Activated T-helper 1 cell treated with anti-CD3 and anti-CD28 coated beads, Interleukin-12 subunit alpha, Interleukin-12 subunit beta, Interleukin-2, Interleukin-4 antibody, amounts not matched to agents 30 ng/mL and 10 ng/mL and 1 ng/mL, durations not matched to agents 14 hours and 24 hours and 36 hours (primary cell): ENCODE results near the gene ACACB. TPM values are rescaled to one million over a fixed set of nuclear protein-coding genes. Genes with fewer than 3 reads are reported as not detected.

ENCODE experiments used
- DNase-seq: peaks from one replicate; pipeline ENCODE4 v3.0.0; 2021; ENCODE audit warnings: low spot score
- H3K27ac Mint-ChIP-seq: one replicate; pipeline ENCODE4 v1.8.0; 2021; ENCODE audit warnings: mild to moderate bottlenecking, mixed read lengths
- H3K27me3 Mint-ChIP-seq: one replicate; pipeline ENCODE4 v1.8.0; 2022; ENCODE audit warnings: mild to moderate bottlenecking, moderate library complexity, mixed read lengths; ENCODE audit not compliant: insufficient read depth
- H3K36me3 Mint-ChIP-seq: one replicate; pipeline ENCODE4 v1.8.0; 2021; ENCODE audit warnings: low read depth, mixed read lengths
- H3K4me1 Mint-ChIP-seq: one replicate; pipeline ENCODE4 v1.8.0; 2021; ENCODE audit warnings: low read depth, mixed read lengths
- H3K4me3 Mint-ChIP-seq: one replicate; pipeline ENCODE4 v1.8.0; 2021; ENCODE audit warnings: mild to moderate bottlenecking, moderate library complexity, mixed read lengths
- H3K9me3 Mint-ChIP-seq: one replicate; pipeline ENCODE4 v1.8.0; 2021; ENCODE audit warnings: mixed read lengths
- intact Hi-C: fragments of 100-400 bp; cut with micrococcal nuclease; formaldehyde crosslinking; loops from one replicate; pipeline ENCODE4 v1.15.1; 2024
- total RNA-seq: library from RNA; stranded (reverse); gene quantifications from 2 replicates; pipeline ENCODE4 v1.2.3, GENCODE V29; 2022

ACACB gene
- total RNA-seq, 1 donor from 2014 or later, result 6.9 TPM

DNA sequence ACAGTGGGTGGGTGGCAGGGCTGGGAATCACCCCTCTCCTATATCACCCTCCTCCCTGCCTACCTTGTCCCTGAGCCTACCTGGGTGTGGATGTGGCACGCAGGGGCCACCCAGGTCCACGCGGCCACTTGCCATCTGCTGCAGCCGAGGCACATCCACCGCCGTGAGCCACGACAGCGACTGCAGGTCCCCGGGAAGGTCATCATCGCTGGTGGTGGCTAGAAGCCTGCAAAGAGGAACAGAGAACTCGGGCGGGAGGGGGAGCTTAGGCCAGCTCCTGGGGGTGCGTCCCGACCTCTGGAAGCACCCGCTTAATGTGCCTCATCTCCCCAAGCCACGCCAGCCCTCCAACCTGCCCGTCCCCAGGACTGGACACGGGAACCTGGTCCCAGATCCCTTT lies 173.7 kb downstream of the ACACB start:
- peaks cover 15% of the 10 kb centered on the region for H3K27me3 Mint-ChIP-seq
- intact Hi-C loops, result no loop called here
- H3K36me3 Mint-ChIP-seq, result no peaks in the 10 kb centered on the region
- no peaks in the 10 kb centered on the region for H3K4me1 Mint-ChIP-seq
- no peak for DNase-seq
- no peak overlapping the region for H3K27ac Mint-ChIP-seq
- no peak overlapping the region for H3K4me3 Mint-ChIP-seq
- no peaks in the 10 kb centered on the region for H3K9me3 Mint-ChIP-seq

DNA sequence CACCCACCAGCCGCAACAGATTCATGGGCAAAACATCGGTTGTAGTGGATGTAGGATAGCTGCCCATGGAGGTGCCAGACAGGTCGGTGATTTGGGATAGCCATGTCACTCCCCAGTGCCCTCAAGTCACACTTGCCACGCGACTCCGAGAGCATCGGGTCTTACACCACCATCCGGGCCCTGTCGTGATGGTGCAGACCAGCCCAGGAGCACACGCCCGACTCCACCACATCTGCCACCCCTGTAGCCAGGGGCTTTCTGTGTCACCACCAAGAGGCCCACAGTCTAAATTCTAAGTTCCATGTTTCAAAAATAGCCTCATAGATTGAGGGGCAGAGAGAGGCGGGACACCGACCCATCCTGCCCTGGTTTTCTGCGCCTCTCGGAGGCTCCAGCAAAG lies 174.7 kb downstream of the ACACB start:
- Mint-ChIP-seq H3K4me3 (no peak overlapping the region), H3K4me1 (no peaks in the 10 kb centered on the region), H3K36me3 (no peaks in the 10 kb centered on the region), H3K27ac (no peak overlapping the region), H3K9me3 (no peaks in the 10 kb centered on the region), H3K27me3 (peaks cover 15% of the 10 kb centered on the region)
- intact Hi-C loops, result no loop called here
- no peak for DNase-seq

DNA sequence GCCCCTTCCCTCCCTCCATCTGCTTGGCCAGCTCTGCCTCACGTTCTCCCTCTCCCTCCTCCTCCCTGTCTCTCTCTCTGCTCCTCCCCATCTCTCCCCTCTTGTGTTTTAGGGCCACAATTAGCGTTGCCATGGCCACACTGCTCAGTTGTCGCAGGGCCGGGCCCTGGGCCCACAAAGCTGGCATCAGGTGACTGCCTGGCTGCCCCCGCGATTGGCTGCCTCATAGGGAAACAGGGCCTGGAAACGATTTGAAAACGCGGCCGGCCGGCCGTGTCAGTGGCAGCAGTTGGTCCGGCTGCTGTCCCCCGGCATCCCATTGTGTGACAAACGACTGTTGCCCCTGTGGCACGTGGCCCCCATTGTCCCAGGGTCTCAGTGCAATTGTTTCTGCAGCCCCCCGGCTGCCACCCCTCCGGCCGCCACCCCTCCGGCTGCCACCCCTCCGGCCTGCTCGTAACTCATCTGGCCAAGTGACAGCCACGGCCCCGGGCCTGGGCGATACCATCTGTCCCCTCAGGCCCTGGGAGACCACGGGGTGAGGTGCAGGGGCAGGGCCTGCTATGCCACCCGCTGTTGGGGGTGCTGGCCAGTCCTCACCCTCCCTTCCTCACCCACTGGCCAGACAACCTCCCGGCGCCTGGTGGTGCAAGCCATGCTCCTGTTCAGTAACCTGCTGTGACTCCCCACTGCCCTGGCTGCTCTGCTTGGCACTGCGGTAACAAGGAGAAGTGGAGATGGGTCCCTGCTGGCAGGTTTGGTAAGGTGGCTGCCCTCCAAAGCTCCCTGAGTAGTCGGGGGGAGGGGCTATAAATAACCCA lies 175.3 kb downstream of the ACACB start:
- no peak overlapping the region for H3K27ac Mint-ChIP-seq
- no peak for DNase-seq

DNA sequence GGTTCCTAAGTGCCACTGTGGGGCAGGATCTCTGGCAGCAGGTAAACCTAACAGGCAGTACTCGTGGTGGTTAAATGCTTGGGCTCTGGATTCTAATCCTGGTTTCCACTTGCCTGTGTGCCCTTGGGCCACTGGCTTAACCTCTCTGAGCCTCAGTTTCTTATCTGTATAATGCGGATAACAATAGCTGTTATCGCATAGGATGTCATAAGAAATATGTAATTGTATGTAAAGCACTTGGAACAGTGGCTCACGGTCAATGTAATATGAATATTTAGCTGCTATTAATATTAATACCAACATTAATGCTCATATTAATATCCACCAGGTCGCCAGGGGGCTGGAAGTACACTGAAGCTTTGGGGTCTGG lies 175.9 kb downstream of the ACACB start:
- H3K36me3 Mint-ChIP-seq, result no peaks in the 10 kb centered on the region
- H3K4me3 Mint-ChIP-seq, result no peak overlapping the region
- no peak overlapping the region for H3K27ac Mint-ChIP-seq
- no peaks in the 10 kb centered on the region for H3K9me3 Mint-ChIP-seq
- peaks cover 15% of the 10 kb centered on the region for H3K27me3 Mint-ChIP-seq
- intact Hi-C loops, result no loop called here
- DNase-seq, result no peak
- no peaks in the 10 kb centered on the region for H3K4me1 Mint-ChIP-seq

More for the DNA sequence above, 175.3 kb downstream of the ACACB start:
- no peak overlapping the region for H3K4me3 Mint-ChIP-seq
- H3K9me3 Mint-ChIP-seq, result no peaks in the 10 kb centered on the region
- no peaks in the 10 kb centered on the region for H3K36me3 Mint-ChIP-seq
- intact Hi-C loops, result no loop called here
- H3K4me1 Mint-ChIP-seq, result no peaks in the 10 kb centered on the region
- peaks cover 15% of the 10 kb centered on the region for H3K27me3 Mint-ChIP-seq

DNA sequence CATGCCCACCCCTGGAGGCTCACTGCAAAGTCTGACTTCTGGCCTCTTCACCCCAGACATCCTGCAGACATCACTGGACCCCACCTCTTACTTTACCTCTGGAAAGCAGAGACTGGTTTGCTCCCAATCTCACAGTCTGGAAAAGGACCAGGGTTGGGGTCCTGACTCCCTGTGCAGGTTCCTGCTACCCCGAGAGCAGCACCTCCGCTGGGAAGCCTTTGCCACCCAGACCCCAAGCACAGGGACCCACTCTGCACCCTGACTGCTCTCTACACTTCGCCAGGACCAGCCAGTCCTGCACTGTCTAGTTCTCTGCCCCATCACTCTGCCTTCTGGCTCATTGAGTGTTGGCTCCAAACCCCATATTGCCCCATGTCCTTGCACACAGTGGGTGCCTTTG lies 176.7 kb downstream of the ACACB start:
- H3K36me3 Mint-ChIP-seq, result no peaks in the 10 kb centered on the region
- peaks cover 15% of the 10 kb centered on the region for H3K27me3 Mint-ChIP-seq
- intact Hi-C loops, result no loop called here
- H3K4me3 Mint-ChIP-seq, result no peak overlapping the region
- H3K27ac Mint-ChIP-seq, result no peak overlapping the region
- no peaks in the 10 kb centered on the region for H3K4me1 Mint-ChIP-seq
- no peaks in the 10 kb centered on the region for H3K9me3 Mint-ChIP-seq
- no peak for DNase-seq

DNA sequence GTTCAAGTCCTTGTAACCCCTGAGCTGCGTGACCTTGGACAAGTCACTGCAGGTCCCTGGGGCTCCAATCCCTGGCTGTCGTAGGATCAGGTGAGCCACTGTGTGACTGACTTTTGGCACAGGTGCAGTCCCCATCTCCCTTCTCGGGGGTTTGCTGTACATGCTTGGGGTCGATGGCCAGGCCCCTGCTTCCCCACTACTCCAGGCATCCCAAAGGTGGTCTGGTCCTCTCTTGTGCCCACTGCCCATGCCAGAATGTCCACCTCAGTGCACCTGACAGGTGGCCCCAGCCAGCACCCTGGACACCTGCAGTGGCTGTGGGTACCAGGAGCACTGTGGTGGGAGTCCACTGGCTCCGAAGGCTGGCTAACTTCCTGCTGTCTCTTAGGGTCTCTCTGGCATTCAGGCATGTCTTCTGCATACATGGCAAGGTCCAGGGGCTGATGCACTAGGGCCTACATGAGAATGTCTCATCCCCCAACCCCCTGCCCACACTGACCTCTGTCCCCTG lies 178.0 kb downstream of the ACACB start:
- peaks cover 16% of the 10 kb centered on the region for H3K27me3 Mint-ChIP-seq
- no peaks in the 10 kb centered on the region for H3K36me3 Mint-ChIP-seq
- intact Hi-C loops, result no loop called here
- no peak overlapping the region for H3K27ac Mint-ChIP-seq
- no peak for DNase-seq
- no peaks in the 10 kb centered on the region for H3K9me3 Mint-ChIP-seq
- no peaks in the 10 kb centered on the region for H3K4me1 Mint-ChIP-seq
- no peak overlapping the region for H3K4me3 Mint-ChIP-seq

DNA sequence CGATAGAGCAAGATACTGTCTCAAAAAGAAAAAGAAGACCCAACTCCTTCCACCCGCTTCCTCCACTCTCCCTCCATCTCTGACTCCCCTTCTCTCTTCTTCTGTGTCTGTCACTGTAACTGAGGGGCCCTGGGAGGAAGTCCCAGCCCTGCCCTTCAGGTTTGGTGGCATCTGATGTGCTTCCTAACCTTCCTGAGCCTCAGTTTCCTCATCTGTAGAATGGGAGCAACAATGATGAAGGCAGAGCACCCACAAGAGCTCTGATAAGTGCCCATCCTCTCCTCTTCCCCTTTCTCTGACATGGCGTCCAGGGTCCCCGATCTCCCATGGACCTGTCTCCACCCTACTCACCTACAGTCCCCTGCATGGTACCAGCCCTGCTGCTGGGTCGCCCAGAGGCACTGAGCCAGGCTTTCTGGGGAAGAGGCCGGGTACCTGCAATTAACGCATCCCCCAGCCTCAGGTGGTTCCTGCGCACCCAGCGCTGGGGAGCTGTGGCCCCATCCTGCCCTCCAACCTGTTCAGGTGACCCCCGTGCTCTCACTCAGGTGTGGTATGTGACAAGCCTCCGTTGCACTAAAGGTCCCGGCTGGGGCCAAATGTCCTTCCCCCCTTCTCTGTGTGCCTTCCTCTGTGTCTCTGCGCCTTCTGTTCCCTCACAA lies 179.5 kb downstream of the ACACB start:
- no peaks in the 10 kb centered on the region for H3K36me3 Mint-ChIP-seq
- intact Hi-C loops, result no loop called here
- no peak for DNase-seq

DNA sequence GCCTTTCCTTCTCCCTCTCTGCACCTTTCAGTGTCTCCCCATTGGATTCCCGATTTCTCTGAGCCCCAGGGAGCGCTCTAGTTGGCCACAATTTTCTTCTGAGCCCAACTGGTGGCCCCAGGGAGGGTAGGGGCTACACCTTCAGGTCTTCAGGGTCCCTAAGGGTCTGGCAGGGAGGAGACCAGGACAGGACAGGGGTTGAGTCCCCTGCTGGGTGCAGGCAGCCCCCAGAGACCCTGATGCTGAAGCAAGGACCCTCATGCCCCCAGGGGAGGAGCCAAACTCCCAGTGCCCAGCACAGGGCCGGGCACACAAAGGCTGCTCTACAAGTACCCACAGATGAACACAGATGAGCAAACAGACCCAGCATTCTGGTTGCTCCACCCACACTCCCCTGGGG lies 180.0 kb downstream of the ACACB start:
- no peak for DNase-seq
- Mint-ChIP-seq H3K27ac (no peak overlapping the region), H3K9me3 (no peaks in the 10 kb centered on the region), H3K4me3 (no peak overlapping the region), H3K36me3 (no peaks in the 10 kb centered on the region), H3K4me1 (no peaks in the 10 kb centered on the region), H3K27me3 (peaks cover 5% of the 10 kb centered on the region)
- intact Hi-C loops, result no loop called here

More for the DNA sequence above, 179.5 kb downstream of the ACACB start:
- peaks cover 10% of the 10 kb centered on the region for H3K27me3 Mint-ChIP-seq
- no peaks in the 10 kb centered on the region for H3K9me3 Mint-ChIP-seq
- no peak overlapping the region for H3K27ac Mint-ChIP-seq
- no peak overlapping the region for H3K4me3 Mint-ChIP-seq
- no peaks in the 10 kb centered on the region for H3K4me1 Mint-ChIP-seq

DNA sequence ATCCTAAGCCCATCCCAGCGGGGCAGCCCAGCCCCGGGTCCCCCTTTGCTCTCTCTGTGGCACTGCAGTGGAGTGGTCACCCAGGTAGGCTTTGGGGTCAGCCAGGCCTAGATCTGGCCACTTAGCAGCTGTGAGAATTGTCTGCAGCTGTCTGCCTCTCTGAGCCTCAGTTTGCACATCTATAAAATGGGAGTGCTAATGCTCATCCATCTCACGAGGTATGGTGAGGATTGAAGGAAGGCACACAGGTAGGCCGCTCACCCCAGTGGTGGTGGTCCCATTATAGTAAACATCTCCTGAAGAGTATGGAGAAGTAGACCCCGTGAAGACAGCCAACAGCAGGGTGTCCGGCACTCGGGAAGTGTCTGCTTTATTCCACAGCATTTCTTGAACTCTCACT lies 183.5 kb downstream of the ACACB start:
- Mint-ChIP-seq H3K27ac (no peak overlapping the region), H3K4me3 (no peak overlapping the region)

DNA sequence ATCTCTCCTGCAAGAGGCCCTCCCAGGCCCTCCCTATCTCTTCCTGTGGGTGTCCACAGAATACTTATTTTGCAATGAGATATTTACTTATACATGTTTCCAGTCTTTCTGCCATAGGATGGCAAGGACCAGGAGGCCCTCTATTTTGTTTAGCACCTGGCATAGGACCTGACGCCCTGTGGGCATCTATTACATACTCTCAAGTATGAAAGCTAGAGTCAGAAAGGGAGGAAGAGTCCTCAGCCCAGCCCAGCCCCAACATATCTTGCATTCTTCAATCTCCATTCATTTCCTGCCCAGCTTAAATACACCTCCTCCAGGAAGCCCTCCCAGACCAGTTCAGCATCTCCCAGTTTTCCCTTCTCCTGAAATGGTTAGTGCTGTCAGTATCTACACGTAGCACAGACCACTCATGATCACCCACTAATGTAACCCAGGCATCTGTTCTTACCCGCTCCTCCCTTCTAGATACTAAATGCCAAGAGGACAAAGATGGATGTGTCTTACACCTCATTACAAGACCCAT lies 185.3 kb downstream of the ACACB start:
- intact Hi-C loops, result no loop called here
- no peak overlapping the region for H3K27ac Mint-ChIP-seq
- no peaks in the 10 kb centered on the region for H3K36me3 Mint-ChIP-seq
- DNase-seq, result no peak
- H3K4me3 Mint-ChIP-seq, result no peak overlapping the region
- H3K4me1 Mint-ChIP-seq, result no peaks in the 10 kb centered on the region
- H3K27me3 Mint-ChIP-seq, result peaks cover 27% of the 10 kb centered on the region
- no peaks in the 10 kb centered on the region for H3K9me3 Mint-ChIP-seq

More for the DNA sequence above, 183.5 kb downstream of the ACACB start:
- Mint-ChIP-seq H3K27me3 (peaks cover 16% of the 10 kb centered on the region), H3K4me1 (no peaks in the 10 kb centered on the region), H3K36me3 (no peaks in the 10 kb centered on the region), H3K9me3 (no peaks in the 10 kb centered on the region)
- DNase-seq, result no peak
- intact Hi-C loops, result no loop called here

DNA sequence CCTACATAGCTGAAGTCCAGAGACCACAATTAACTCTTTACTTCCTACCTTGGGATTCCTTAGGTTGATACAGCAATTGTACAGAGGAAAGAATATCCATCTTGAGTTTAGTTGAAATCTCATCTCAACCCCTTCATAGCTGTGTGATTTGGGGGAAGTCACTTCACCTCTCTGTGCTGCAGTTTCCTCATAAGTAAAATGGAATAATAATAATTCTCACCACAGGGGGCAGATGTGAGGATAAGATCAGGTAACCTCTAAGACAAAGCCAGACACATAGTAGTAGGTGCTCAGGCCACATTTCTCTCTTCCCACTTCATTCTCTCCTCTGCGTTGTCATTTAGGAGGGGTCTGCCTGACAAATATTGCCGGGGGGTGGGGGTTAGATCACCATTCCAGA lies 186.0 kb downstream of the ACACB start:
- Mint-ChIP-seq H3K27me3 (peaks cover 29% of the 10 kb centered on the region), H3K4me3 (no peak overlapping the region), H3K36me3 (no peaks in the 10 kb centered on the region), H3K9me3 (no peaks in the 10 kb centered on the region), H3K27ac (no peak overlapping the region), H3K4me1 (no peaks in the 10 kb centered on the region)
- DNase-seq, result no peak
- intact Hi-C loops, result no loop called here

DNA sequence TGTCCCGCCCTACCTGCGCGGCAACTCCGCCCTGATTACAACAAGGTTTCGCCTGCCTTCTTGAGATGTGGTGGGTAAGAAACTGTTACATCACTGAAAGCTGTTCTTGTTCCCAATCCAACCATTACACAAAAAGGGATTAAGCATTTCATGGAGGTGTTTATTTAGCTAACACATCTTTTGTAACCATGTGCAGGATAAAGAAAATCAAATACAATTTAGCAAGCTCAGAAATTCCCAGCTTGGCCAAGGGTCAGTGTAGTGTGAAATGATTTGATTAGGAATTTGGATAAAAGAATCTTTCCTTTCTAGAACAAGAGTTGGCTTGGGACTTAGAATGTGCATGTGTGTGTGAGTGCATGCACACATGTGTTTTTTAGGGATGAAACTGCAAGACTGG lies 186.4 kb downstream of the ACACB start:
- intact Hi-C loops, result no loop called here
- H3K9me3 Mint-ChIP-seq, result no peaks in the 10 kb centered on the region
- H3K27me3 Mint-ChIP-seq, result peaks cover 33% of the 10 kb centered on the region
- no peaks in the 10 kb centered on the region for H3K4me1 Mint-ChIP-seq
- DNase-seq, result no peak
- H3K36me3 Mint-ChIP-seq, result no peaks in the 10 kb centered on the region
- H3K27ac Mint-ChIP-seq, result no peak overlapping the region
- no peak overlapping the region for H3K4me3 Mint-ChIP-seq

DNA sequence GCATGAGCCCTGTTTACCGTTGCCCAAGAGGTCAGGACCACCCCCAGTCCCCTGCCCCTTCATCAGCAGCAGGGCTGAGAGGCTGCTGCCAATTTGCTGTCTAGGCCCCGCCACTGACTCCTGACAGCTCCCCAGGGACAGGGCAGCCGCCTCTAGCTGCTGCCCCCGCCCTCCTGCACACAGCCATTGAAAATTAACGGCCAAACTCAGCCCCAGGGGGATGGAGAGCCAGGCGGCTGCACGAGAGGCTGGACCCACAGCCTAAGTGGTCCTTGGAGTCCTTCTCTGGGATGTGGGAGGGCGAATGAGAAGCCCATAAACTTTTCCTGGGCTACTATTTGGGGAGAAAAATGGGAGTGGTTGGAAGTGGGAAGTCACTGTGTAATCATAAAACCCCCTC lies 188.1 kb downstream of the ACACB start:
- no peak overlapping the region for H3K27ac Mint-ChIP-seq
- no peaks in the 10 kb centered on the region for H3K4me1 Mint-ChIP-seq
- no peak for DNase-seq
- H3K27me3 Mint-ChIP-seq, result peaks cover 45% of the 10 kb centered on the region
- no peaks in the 10 kb centered on the region for H3K9me3 Mint-ChIP-seq
- H3K36me3 Mint-ChIP-seq, result no peaks in the 10 kb centered on the region
- intact Hi-C loops, result no loop called here
- no peak overlapping the region for H3K4me3 Mint-ChIP-seq
